Fibroblast of skin of left biceps (primary cell): ENCODE results near the gene BIN1.

Source experiments
- DNase-seq, 2 experiments: peaks; one replicate each; pipeline ENCODE4 v3.0.0-alpha.2; 2013; ENCODE audit warnings: low read depth in 2 of 2

BIN1 gene

GRCh38 chr2:127092306-127092705 lies 14.6 kb downstream of the BIN1 start:
- no peak for DNase-seq

GRCh38 chr2:127091886-127092285 lies 15.1 kb downstream of the BIN1 start:
- DNase-seq: no peak

GRCh38 chr2:127091148-127091547 lies 15.8 kb downstream of the BIN1 start:
- DNase-seq: no peak

GRCh38 chr2:127090281-127091120 lies 16.5 kb downstream of the BIN1 start:
- no peak for DNase-seq

- no peak for DNase-seq
Observed at GRCh38 chr2:127089478-127090235, 17.3 kb downstream of the BIN1 start.

- DNase-seq: no peak
Observed at GRCh38 chr2:127088706-127089105, 18.2 kb downstream of the BIN1 start.

GRCh38 chr2:127087791-127088495 lies 19.0 kb downstream of the BIN1 start:
- no peak for DNase-seq

GRCh38 chr2:127086990-127087790 lies 19.8 kb downstream of the BIN1 start:
- peak in 1 of 2 experiments; percentile 47 for DNase-seq

- DNase-seq: no peak
Observed at GRCh38 chr2:127085317-127085681, 21.7 kb downstream of the BIN1 start.

GRCh38 chr2:127084611-127085316 lies 22.2 kb downstream of the BIN1 start:
- DNase-seq: no peak

- peak in 1 of 2 experiments; percentile 67 for DNase-seq
Observed at GRCh38 chr2:127083819-127084503, 23.0 kb downstream of the BIN1 start.

GRCh38 chr2:127082974-127083373 lies 24.0 kb downstream of the BIN1 start:
- DNase-seq: no peak

GRCh38 chr2:127081826-127082633 lies 24.9 kb downstream of the BIN1 start:
- DNase-seq: no peak

GRCh38 chr2:127080938-127081755 lies 25.8 kb downstream of the BIN1 start:
- DNase-seq: no peak

GRCh38 chr2:127080226-127080937 lies 26.6 kb downstream of the BIN1 start:
- no peak for DNase-seq

- DNase-seq: no peak
Observed at GRCh38 chr2:127079358-127079920, 27.5 kb downstream of the BIN1 start.

GRCh38 chr2:127078666-127079270 lies 28.2 kb downstream of the BIN1 start:
- DNase-seq: no peak
